HCT116 (cell line): ENCODE results near the gene NUB1. TPM values are rescaled to one million over a fixed set of nuclear protein-coding genes. Genes with fewer than 3 reads are reported as not detected.

Experiments
- ATAC-seq: fragments of 200-7000 bp; cut with Tn5 transposase; 2 replicates; pipeline ENCODE4 v1.9.1; 2020; ENCODE audit warnings: mild to moderate bottlenecking, moderate library complexity
- BruUV-seq: library from RNA; stranded (reverse); fragments of 400-500 nt; replicated peaks from 2 replicates; lab custom pipeline; 2021; lab: Mats Ljungman, UMichigan
- CTCF ChIA-PET: fragments of 300-600 bp; sonication (Branson Sonifier 250); formaldehyde crosslinking; loops from one replicate; lab custom pipeline; 2021; ENCODE audit warnings: antibody characterized with exemption; lab: Charles Lee
- POLR2A ChIA-PET: fragments of 300-600, 350-600 bp; sonication (Branson Sonifier 250); formaldehyde crosslinking; loops from one replicate; lab custom pipeline; 2021; ENCODE audit warnings: antibody characterized with exemption; lab: Charles Lee
- RAD21 ChIA-PET, 2 experiments: fragments of 300-600 bp; sonication (Branson Sonifier 250); formaldehyde crosslinking; loops; one replicate each; lab custom pipeline; 2023; ENCODE audit warnings: low total read pairs in 2 of 2; ENCODE audit not compliant: uncharacterized antibody in 2 of 2, unreplicated experiment in 2 of 2, low non-redundant PET in 1 of 2; lab: Charles Lee
- DNase-seq: peaks from one replicate; pipeline ENCODE4 v3.0.0-alpha.2; 2010; ENCODE audit warnings: low read depth, low spot score
- H2AFZ ChIP-seq: fragments of 200-600 bp; shearing (Covaris generic), sonication (generic); 2 replicates; pipeline ENCODE4 v1.6.1; 2017; ENCODE audit warnings: low read depth, mixed run types, mixed read lengths, antibody characterized with exemption, low read length; ENCODE audit not compliant: poor library complexity, severe bottlenecking
- H3K27ac ChIP-seq: 2 replicates; pipeline ENCODE4 v1.5.1; 2012; ENCODE audit warnings: low read depth, low read length
- H3K27me3 ChIP-seq: fragments of 200-600 bp; sonication (generic); 2 replicates; pipeline ENCODE4 v1.6.1; 2016; ENCODE audit warnings: mixed run types, low read length, mixed read lengths; ENCODE audit not compliant: insufficient read depth
- H3K36me3 ChIP-seq, 2 experiments: fragments of 200-500 bp in 1 of 2; fragments of 200-600 bp in 1 of 2; sonication (Bioruptor generic) in 1 of 2; sonication (generic) in 1 of 2; 2 replicates each; pipeline versions ENCODE4 v1.5.1 to v1.6.1; 2014 to 2016; ENCODE audit warnings: low read length in 2 of 2, inconsistent platforms in 1 of 2, mixed read lengths in 1 of 2, mixed run types in 1 of 2; ENCODE audit not compliant: insufficient read depth in 2 of 2, control insufficient read depth in 1 of 2
- H3K4me1 ChIP-seq, 2 experiments: fragments of 200-600 bp in 1 of 2; sonication (generic) in 1 of 2; 2 replicates each; pipeline versions ENCODE4 v1.5.1 to v1.6.1; 2012 to 2017; ENCODE audit warnings: low read length in 2 of 2, inconsistent platforms in 1 of 2, mild to moderate bottlenecking in 1 of 2, mixed read lengths in 1 of 2, mixed run types in 1 of 2, moderate library complexity in 1 of 2; ENCODE audit not compliant: insufficient read depth in 2 of 2, control insufficient read depth in 1 of 2
- H3K4me2 ChIP-seq: fragments of 200-600 bp; sonication (generic); 2 replicates; pipeline ENCODE4 v1.6.1; 2017; ENCODE audit warnings: mixed run types, low read length, mixed read lengths
- H3K4me3 ChIP-seq, 2 experiments: fragments of 200-600 bp in 1 of 2; sonication (generic) in 1 of 2; replicated peaks in 1 of 2; 2 replicates each; pipeline ENCODE4 v1.5.1; 2011 to 2016; ENCODE audit warnings: low read length in 2 of 2, control low read depth in 1 of 2, low read depth in 1 of 2, mild to moderate bottlenecking in 1 of 2, mixed read lengths in 1 of 2, mixed run types in 1 of 2
- H3K79me2 ChIP-seq: fragments of 200-600 bp; sonication (generic); 2 replicates; pipeline ENCODE4 v1.6.1; 2017; ENCODE audit warnings: mild to moderate bottlenecking, mixed run types, low read length, moderate library complexity, mixed read lengths; ENCODE audit not compliant: insufficient read depth
- H3K9ac ChIP-seq: fragments of 200-600 bp; sonication (generic); 2 replicates; pipeline ENCODE4 v1.6.1; 2016; ENCODE audit warnings: low read length, mixed read lengths
- H3K9me2 ChIP-seq: fragments of 200-600 bp; sonication (generic), shearing (Covaris generic); 2 replicates; pipeline ENCODE4 v1.6.1; 2017; ENCODE audit warnings: mixed run types, mild to moderate bottlenecking, moderate library complexity; ENCODE audit not compliant: insufficient read depth
- H3K9me3 ChIP-seq, 2 experiments: fragments of 200-500 bp in 1 of 2; fragments of 200-600 bp in 1 of 2; sonication (Bioruptor generic) in 1 of 2; sonication (generic) in 1 of 2; 2 replicates each; pipeline ENCODE4 v1.6.1; 2014 to 2017; ENCODE audit warnings: low read length in 2 of 2, mixed read lengths in 2 of 2, inconsistent platforms in 1 of 2, low read depth in 1 of 2, mild to moderate bottlenecking in 1 of 2, mixed run types in 1 of 2, moderate library complexity in 1 of 2; ENCODE audit not compliant: control insufficient read depth in 1 of 2, insufficient read depth in 1 of 2
- H4K20me1 ChIP-seq: fragments of 200-600 bp; sonication (generic), shearing (Covaris generic); 2 replicates; pipeline ENCODE4 v1.6.1; 2017; ENCODE audit warnings: mixed run types, mild to moderate bottlenecking, moderate library complexity; ENCODE audit not compliant: insufficient read depth
- CTCF ChIP-seq, 3 experiments: fragments of 200-600 bp in 1 of 3; sonication (generic) in 1 of 3; IDR thresholded peaks in 2 of 3; conservative IDR thresholded peaks in 1 of 3; 2 replicates each; pipeline ENCODE4 v1.5.1; 2012 to 2017; ENCODE audit warnings: low read depth in 2 of 3, low read length in 2 of 3, antibody characterized with exemption in 1 of 3, borderline replicate concordance in 1 of 3, control low read depth in 1 of 3, mild to moderate bottlenecking in 1 of 3, mixed read lengths in 1 of 3, mixed run types in 1 of 3, moderate library complexity in 1 of 3; ENCODE audit not compliant: insufficient read depth in 1 of 3
- EGR1 ChIP-seq: IDR thresholded peaks from 2 replicates; pipeline ENCODE4 v1.6.1; 2012; ENCODE audit warnings: low read depth
- EZH2 ChIP-seq: fragments of 200-600 bp; sonication (generic); IDR thresholded peaks from 2 replicates; pipeline ENCODE4 v1.6.1; 2017; ENCODE audit warnings: antibody characterized with exemption, mixed run types
- EZH2phosphoT487 ChIP-seq: fragments of 200-600 bp; IDR thresholded peaks from 2 replicates; pipeline ENCODE4 v1.6.1; 2018; ENCODE audit warnings: antibody characterized with exemption, borderline replicate concordance
- FOSL1 ChIP-seq: IDR thresholded peaks from 2 replicates; pipeline ENCODE4 v1.6.1; 2012; ENCODE audit warnings: low read depth
- POLR2A ChIP-seq: IDR thresholded peaks from 2 replicates; pipeline ENCODE4 v1.7.0; 2011; ENCODE audit warnings: borderline replicate concordance; ENCODE audit not compliant: insufficient read depth, insufficient read length; ENCODE audit errors: extremely low read depth
- POLR2AphosphoS5 ChIP-seq: IDR thresholded peaks from 2 replicates; pipeline ENCODE4 v1.6.1; 2011; ENCODE audit warnings: mild to moderate bottlenecking, low read depth, low read length, moderate library complexity
- SIN3A ChIP-seq: IDR thresholded peaks from 2 replicates; pipeline ENCODE4 v1.6.1; 2012; ENCODE audit warnings: low read depth
- SP1 ChIP-seq: IDR thresholded peaks from 2 replicates; pipeline ENCODE4 v1.6.1; 2012; ENCODE audit warnings: low read depth
- YY1 ChIP-seq: IDR thresholded peaks from 2 replicates; pipeline ENCODE4 v1.6.1; 2011; ENCODE audit warnings: low read length, low read depth, moderate library complexity, mild to moderate bottlenecking; ENCODE audit not compliant: insufficient replicate concordance; ENCODE audit errors: extremely low read depth
- ZNF274 ChIP-seq: fragments of 200-500 bp; sonication (Bioruptor generic); IDR thresholded peaks from 2 replicates; pipeline ENCODE4 v1.6.1; 2014; ENCODE audit warnings: mild to moderate bottlenecking, low read depth, low read length, inconsistent platforms
- intact Hi-C: fragments of 100-400 bp; cut with micrococcal nuclease; formaldehyde crosslinking; loops from 2 replicates; pipeline ENCODE4 v1.10.0; 2022
- total RNA-seq: library from RNA; stranded (reverse); gene quantifications from one replicate; pipeline ENCODE4 v1.2.1, GENCODE V29; 2021; ENCODE audit not compliant: unreplicated experiment

The NUB1 gene
- total RNA-seq, 1 experiment from 2014 or later = 44.0 TPM

- Histone ChIP-seq H3K4me3 (no peak overlapping the region), H3K27me3 (no peaks in the 10 kb centered on the region), H3K36me3 (no peaks in the 10 kb centered on the region), H4K20me1 (no peaks in the 10 kb centered on the region), H3K9me3 (peaks cover 14 to 21% of the 10 kb centered on the region in 2 experiments; a peak in 3 of 4 replicates), H2AFZ (no peak overlapping the region), H3K9ac (no peak overlapping the region), H3K9me2 (no peaks in the 10 kb centered on the region), H3K4me1 (no peaks in the 10 kb centered on the region), H3K27ac (no peak overlapping the region), H3K79me2 (no peaks in the 10 kb centered on the region), H3K4me2 (no peak overlapping the region)
- intact Hi-C loops = no loop called here
- BruUV-seq = no TSS peak
- CTCF ChIA-PET = no interaction called here
- POLR2A ChIA-PET = no interaction called here
- no peak for ATAC-seq
- RAD21 ChIA-PET = interaction anchor here in 1 of 2 experiments (0.7 kb wide), 1 partner anchor 23 kb away, joined by 3 read pairs; no protein-coding TSS in a partner anchor
- no peak for DNase-seq
- TF ChIP-seq EZH2 (no peak), SP1 (no peak), POLR2AphosphoS5 (no peak), EGR1 (no peak), YY1 (no peak), ZNF274 (no peak), CTCF (IDR thresholded peaks at IDR 0.05 in 2 of 3, conservative IDR thresholded peaks at IDR 0.05 in 1 of 3; ENCODE audit: borderline replicate concordance in 1 of 3, insufficient read depth in 1 of 3, low read depth in 2 of 3, low read length in 2 of 3) (no peak), SIN3A (no peak), FOSL1 (no peak), POLR2A (no peak), EZH2phosphoT487 (no peak)
These were observed 21.3 kb upstream of the NUB1 start for GRCh38 chr7:151320263-151320845.
